SU-DHL-6 (cell line): ENCODE measurements around the gene TGOLN2.

Source experiments
- EZH2phosphoT487 ChIP-seq: fragments of 200-600 bp; sonication (generic), shearing (Covaris generic); conservative IDR thresholded peaks from 2 replicates; pipeline ENCODE4 v1.6.1; 2018; ENCODE audit warnings: mild to moderate bottlenecking, antibody characterized with exemption, low read length, moderate library complexity, mixed read lengths
- TF ChIP-seq, protein P1 (sequence below): fragments of 200-600 bp; sonication (generic); IDR thresholded peaks from one replicate; pipeline ENCODE4 v1.5.1; 2017; ENCODE audit warnings: antibody characterized with exemption, mild to moderate bottlenecking, low read length, moderate library complexity; ENCODE audit not compliant: insufficient read depth, poor library complexity, severe bottlenecking

GRCh38 chr2:85286918-85287317 lies 40.9 kb downstream of the TGOLN2 start:
- TF ChIP-seq, protein P1, sequence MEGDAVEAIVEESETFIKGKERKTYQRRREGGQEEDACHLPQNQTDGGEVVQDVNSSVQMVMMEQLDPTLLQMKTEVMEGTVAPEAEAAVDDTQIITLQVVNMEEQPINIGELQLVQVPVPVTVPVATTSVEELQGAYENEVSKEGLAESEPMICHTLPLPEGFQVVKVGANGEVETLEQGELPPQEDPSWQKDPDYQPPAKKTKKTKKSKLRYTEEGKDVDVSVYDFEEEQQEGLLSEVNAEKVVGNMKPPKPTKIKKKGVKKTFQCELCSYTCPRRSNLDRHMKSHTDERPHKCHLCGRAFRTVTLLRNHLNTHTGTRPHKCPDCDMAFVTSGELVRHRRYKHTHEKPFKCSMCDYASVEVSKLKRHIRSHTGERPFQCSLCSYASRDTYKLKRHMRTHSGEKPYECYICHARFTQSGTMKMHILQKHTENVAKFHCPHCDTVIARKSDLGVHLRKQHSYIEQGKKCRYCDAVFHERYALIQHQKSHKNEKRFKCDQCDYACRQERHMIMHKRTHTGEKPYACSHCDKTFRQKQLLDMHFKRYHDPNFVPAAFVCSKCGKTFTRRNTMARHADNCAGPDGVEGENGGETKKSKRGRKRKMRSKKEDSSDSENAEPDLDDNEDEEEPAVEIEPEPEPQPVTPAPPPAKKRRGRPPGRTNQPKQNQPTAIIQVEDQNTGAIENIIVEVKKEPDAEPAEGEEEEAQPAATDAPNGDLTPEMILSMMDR: no peak
- no peak for TF ChIP-seq EZH2phosphoT487
